ENCODE data around the gene SBF1. TPM values are rescaled to one million over a fixed set of nuclear protein-coding genes. Genes with fewer than 3 reads are reported as not detected.

The SBF1 gene
- total and polyA plus RNA-seq, 11 donors: 38.2 to 91.8 (median 63.2) TPM

GRCh38 chr22:50507421-50507990 lies 32.7 kb upstream of the SBF1 start, which contains the start of gene LMF2:
Gene LMF2, minus strand, starts transcription at chr22:50507702. Its CDS starts 27 bp downstream, at chr22:50507675.
- Histone ChIP-seq H3K27me3 (no peaks in the 10 kb centered on the region), H3K9me3 (no peaks in the 10 kb centered on the region), H3K4me1 (peaks cover 8 to 31% (median 23%) of the 10 kb centered on the region in 12 donors), H3K4me3 (peak within 1 kb of the TSS; percentile 80 to 100 (median 96)), H3K36me3 (peaks cover 0 to 45% (median 35%) of the 10 kb centered on the region in 9 donors), H3K27ac (peak within 1 kb of the TSS; percentile 86 to 98 (median 93))
- WGBS, 4 donors: 0 to 1% (median 1%) methylated on average over 11 to 61 of the region's 62 CpGs
- ATAC-seq (peak; percentile 71 to 85 (median 84)), DNase-seq (peak; percentile 91 to 95 (median 93))
- intact Hi-C loops (cut with DNase I): loop anchor here in 4 of 10 donors (2.0 to 10.0 kb wide), 5 partner anchors 33 to 263 kb away; partner anchors contain the start of genes HDAC10 (in 2 of the 4), CHKB (in 1 of the 4), SBF1 (in 1 of the 4) and SYCE3 (in 1 of the 4)
- TF ChIP-seq, protein P1, sequence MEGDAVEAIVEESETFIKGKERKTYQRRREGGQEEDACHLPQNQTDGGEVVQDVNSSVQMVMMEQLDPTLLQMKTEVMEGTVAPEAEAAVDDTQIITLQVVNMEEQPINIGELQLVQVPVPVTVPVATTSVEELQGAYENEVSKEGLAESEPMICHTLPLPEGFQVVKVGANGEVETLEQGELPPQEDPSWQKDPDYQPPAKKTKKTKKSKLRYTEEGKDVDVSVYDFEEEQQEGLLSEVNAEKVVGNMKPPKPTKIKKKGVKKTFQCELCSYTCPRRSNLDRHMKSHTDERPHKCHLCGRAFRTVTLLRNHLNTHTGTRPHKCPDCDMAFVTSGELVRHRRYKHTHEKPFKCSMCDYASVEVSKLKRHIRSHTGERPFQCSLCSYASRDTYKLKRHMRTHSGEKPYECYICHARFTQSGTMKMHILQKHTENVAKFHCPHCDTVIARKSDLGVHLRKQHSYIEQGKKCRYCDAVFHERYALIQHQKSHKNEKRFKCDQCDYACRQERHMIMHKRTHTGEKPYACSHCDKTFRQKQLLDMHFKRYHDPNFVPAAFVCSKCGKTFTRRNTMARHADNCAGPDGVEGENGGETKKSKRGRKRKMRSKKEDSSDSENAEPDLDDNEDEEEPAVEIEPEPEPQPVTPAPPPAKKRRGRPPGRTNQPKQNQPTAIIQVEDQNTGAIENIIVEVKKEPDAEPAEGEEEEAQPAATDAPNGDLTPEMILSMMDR (IDR thresholded peaks at IDR 0.05): peak in 2 of 12 donors; percentile 15 to 20
- peak in 1 of 2 donors; percentile 65 for TF ChIP-seq POLR2A (IDR thresholded peaks at IDR 0.05)

DNA sequence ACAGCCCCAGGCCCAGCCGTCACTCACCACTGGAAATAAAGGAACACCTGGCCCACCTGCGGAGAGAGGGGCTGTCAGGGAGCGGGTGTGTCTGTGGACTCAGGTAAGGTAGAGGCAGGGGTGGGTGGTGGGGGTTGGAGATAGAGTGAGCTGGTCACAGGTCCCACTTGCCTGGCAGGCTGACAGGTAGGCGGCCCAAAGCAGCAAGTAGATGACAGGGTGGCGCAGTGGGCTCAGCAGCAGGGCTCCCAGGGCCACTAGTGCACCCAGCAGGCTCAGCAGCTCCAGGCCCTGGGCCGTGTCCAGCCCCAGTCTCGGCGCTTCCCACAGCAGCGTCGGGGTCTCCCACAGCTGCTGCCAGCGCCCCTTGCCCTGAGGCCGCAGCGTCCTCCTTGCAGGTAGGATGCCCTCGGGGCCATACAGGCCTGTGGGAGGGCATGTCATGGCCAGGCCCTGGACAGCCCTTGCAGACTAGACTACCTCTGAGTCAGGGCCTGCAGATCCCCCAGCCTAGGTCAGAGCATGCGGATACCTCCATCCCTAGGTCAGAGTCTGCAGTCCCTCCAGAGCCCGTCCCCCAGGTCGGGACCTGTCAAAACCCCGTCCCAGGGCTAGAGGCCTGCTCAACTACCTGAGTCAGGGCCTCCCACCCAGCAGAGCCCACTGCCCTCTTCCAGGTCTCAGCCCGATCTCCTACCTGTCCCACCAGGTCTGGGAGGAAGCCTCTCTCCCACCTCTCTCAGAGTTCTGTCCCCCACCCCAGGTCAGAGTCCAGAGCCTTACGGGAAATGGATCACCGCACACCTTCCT lies 32.0 kb upstream of the SBF1 start:
- ATAC-seq (peak in 3 of 4 donors; percentile 2 to 9 (median 3)), DNase-seq (peak in 1 of 5 donors; percentile 42)
- Histone ChIP-seq H3K9me3 (no peaks in the 10 kb centered on the region), H3K4me3 (peak overlapping the region; percentile 49 to 100 (median 96)), H3K36me3 (peaks cover 0 to 48% (median 36%) of the 10 kb centered on the region in 9 donors), H3K4me1 (peaks cover 8 to 31% (median 23%) of the 10 kb centered on the region in 12 donors), H3K27me3 (no peaks in the 10 kb centered on the region), H3K27ac (peak overlapping the region; percentile 75 to 98 (median 93))
- no peak for TF ChIP-seq POLR2A (IDR thresholded peaks at IDR 0.05)
- TF ChIP-seq, protein P1 (IDR thresholded peaks at IDR 0.05): no peak
- 25 to 32% (median 30%) methylated on average over 12 to 21 of the region's 21 CpGs for WGBS, 4 donors
- intact Hi-C loops (cut with DNase I): loop anchor here in 4 of 10 donors (2.0 to 10.0 kb wide), 5 partner anchors 32 to 262 kb away; partner anchors contain the start of genes HDAC10 (in 2 of the 4), CHKB (in 1 of the 4), SBF1 (in 1 of the 4) and SYCE3 (in 1 of the 4)

DNA sequence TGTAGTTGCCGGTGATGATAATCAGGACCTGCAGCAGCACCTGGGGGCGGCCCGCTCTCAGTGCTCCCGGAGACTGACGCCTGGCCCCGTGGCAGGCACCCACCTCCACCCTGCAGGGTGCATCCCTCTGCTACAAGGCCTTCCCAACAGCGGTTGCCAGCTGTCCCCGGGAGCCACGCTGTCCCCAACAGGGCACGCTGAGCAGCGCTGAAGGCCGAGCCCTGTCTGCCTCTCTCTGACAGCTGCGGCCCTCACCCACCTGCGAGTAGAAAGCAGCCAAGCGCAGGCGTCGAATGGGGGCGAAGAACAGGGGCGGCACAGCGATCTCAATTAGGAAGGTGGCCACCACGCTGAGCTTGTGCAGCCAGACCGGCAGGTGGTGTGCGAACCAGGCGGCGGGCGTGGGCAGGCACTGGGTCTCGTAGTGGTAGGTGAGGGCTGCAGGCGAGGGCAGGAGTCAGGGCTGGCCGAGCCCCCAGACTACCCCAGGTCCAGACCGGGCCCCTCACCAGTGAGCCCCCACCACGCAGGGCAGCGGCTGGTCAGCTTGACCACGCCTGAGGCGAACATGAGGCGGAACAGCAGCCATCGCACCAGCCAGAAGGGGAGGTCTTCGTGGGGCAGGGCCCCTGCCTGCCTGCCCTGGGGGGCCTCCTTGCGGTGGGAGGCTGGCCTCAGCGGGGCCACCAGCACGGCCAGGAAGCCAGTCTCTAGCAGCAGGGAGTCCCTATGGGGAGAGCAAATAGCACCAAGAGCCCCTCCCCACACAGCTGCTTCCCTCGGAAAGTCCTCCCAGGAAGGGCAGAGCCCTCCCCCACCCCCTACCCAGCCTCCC lies 31.2 kb upstream of the SBF1 start:
- Histone ChIP-seq H3K4me1 (peaks cover 8 to 31% (median 23%) of the 10 kb centered on the region in 12 donors), H3K9me3 (no peaks in the 10 kb centered on the region), H3K27ac (no peak overlapping the region), H3K4me3 (peak overlapping the region in 10 of 12 donors; percentile 81 to 100 (median 96)), H3K36me3 (peaks cover 0 to 47% (median 36%) of the 10 kb centered on the region in 9 donors), H3K27me3 (no peaks in the 10 kb centered on the region)
- DNase-seq (no peak), ATAC-seq (no peak)
- intact Hi-C loops (cut with DNase I): loop anchor here in 4 of 10 donors (2.0 to 10.0 kb wide), 5 partner anchors 31 to 261 kb away; partner anchors contain the start of genes HDAC10 (in 2 of the 4), CHKB (in 1 of the 4), SBF1 (in 1 of the 4) and SYCE3 (in 1 of the 4)
- WGBS, 4 donors: 83 to 95% (median 90%) methylated on average over 29 to 41 of the region's 41 CpGs
- TF ChIP-seq, protein P1 (IDR thresholded peaks at IDR 0.05): no peak

Measured in heart left ventricle (tissue), 16 donors.